Mesothelial cell of epicardium (in vitro differentiated cells): ENCODE data around the gene TMEM147. TPM values are rescaled to one million over a fixed set of nuclear protein-coding genes. Genes with fewer than 3 reads are reported as not detected.

ENCODE experiments used
- DNase-seq, 2 experiments: peaks; one replicate each; pipeline ENCODE4 v3.0.0; 2021; ENCODE audit warnings: low spot score in 2 of 2; ENCODE audit not compliant: unreplicated experiment in 2 of 2
- H3K27ac Mint-ChIP-seq: 2 replicates; pipeline ENCODE4 v1.8.0; 2021; ENCODE audit warnings: mixed read lengths
- H3K27me3 Mint-ChIP-seq: 2 replicates; pipeline ENCODE4 v1.8.0; 2021; ENCODE audit warnings: low read depth, mixed read lengths
- H3K36me3 Mint-ChIP-seq: 2 replicates; pipeline ENCODE4 v1.8.0; 2021; ENCODE audit warnings: mixed read lengths
- H3K4me1 Mint-ChIP-seq: 2 replicates; pipeline ENCODE4 v1.8.0; 2021; ENCODE audit warnings: mixed read lengths
- H3K4me3 Mint-ChIP-seq: 2 replicates; pipeline ENCODE4 v1.8.0; 2021; ENCODE audit warnings: mild to moderate bottlenecking, moderate library complexity, mixed read lengths
- H3K9me3 Mint-ChIP-seq: 2 replicates; pipeline ENCODE4 v1.8.0; 2021; ENCODE audit warnings: mixed read lengths
- total RNA-seq: library from RNA; stranded (reverse); gene quantifications from 3 replicates; pipeline ENCODE4 v1.2.1, GENCODE V29; 2021
- TF ChIP-seq, protein P1 (sequence below): fragments of 200-600 bp; sonication (generic); IDR thresholded peaks from one replicate; pipeline ENCODE4 v1.5.0; 2021; ENCODE audit warnings: antibody characterized with exemption; ENCODE audit not compliant: unreplicated experiment

Gene TMEM147
- total RNA-seq, 1 donor from 2014 or later = 82.2 TPM

DNA sequence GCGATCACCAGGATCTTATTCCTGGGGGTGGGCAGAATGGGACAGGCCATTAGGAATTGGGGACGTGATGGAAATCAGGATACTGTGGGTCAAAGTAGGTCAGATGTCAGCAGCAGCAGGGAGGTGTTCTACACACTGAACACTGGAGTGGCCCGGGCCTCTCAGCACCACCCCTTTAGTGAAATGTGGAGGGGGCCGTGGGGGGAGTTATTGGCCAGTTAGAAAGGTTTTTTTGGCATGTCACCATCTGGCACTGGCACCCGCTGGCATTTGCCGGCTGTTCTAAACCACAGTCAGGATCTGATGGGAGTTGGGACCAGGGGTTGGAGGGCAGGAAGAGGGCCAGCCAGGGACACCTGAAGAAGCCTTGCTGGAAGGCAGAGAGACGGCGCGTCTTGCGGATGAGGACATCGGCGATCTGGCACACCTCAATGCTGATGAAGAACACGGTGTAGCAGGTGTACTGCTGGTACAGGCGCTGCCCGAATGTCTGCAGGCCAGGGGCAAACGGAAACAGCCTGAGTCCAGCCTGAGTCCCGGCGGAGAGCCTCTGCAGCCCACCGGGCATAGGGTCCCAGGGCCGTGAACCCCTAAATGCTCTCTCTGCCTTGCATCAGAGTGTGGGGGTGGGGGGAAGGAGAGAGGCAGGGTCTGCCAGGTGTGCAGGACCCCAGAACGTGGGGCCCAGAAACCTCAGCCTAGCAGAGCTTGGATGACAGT is 5.8 kb downstream of the TMEM147 start:
- H3K4me3 Mint-ChIP-seq = no peak overlapping the region
- H3K9me3 Mint-ChIP-seq = no peaks in the 10 kb centered on the region
- DNase-seq = no peak
- H3K36me3 Mint-ChIP-seq = no peaks in the 10 kb centered on the region
- no peak overlapping the region for H3K27ac Mint-ChIP-seq
- TF ChIP-seq, protein P1, sequence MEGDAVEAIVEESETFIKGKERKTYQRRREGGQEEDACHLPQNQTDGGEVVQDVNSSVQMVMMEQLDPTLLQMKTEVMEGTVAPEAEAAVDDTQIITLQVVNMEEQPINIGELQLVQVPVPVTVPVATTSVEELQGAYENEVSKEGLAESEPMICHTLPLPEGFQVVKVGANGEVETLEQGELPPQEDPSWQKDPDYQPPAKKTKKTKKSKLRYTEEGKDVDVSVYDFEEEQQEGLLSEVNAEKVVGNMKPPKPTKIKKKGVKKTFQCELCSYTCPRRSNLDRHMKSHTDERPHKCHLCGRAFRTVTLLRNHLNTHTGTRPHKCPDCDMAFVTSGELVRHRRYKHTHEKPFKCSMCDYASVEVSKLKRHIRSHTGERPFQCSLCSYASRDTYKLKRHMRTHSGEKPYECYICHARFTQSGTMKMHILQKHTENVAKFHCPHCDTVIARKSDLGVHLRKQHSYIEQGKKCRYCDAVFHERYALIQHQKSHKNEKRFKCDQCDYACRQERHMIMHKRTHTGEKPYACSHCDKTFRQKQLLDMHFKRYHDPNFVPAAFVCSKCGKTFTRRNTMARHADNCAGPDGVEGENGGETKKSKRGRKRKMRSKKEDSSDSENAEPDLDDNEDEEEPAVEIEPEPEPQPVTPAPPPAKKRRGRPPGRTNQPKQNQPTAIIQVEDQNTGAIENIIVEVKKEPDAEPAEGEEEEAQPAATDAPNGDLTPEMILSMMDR = no peak
- peaks cover 22% of the 10 kb centered on the region for H3K27me3 Mint-ChIP-seq
- peaks cover 13% of the 10 kb centered on the region for H3K4me1 Mint-ChIP-seq

DNA sequence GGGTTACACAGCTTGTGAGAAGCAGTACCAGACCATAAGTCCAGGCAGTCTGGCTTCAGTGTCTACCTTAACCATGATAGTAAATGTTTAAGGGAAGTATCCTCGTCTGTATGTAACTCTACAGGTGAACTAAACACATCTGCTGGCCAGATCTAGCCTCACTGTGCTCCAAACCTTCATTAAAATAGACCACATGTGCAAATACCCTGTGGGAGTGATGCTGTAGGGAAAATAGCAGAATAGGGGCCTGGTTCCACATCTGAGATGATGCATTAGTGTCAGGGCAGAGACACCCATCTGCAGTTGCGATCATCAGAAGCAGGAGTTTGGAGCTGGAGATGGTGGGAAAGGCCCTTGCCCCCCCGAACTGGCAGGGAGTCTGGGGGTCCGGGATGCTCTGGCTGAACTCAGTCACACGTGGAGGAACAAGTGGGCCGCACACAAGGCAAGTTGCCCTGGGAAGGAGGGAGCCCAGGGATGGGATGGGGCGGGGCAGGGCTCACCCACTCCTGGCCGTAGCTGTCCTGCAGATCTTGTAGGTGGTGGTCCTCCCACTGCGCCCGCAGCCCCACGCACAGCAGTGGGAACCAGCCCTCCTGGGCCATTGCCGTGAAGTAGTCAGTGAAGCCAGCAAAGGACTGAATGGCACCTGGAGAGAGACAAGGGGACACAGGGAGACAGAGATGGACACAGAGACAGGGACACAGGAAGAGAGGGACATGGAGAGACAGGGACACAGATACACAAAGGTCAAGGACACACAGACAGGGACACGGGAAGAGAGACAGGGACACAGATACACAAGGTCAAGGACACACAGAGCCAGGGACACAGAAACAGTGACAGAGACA is 7.3 kb downstream of the TMEM147 start:
- no peak for DNase-seq
- Mint-ChIP-seq H3K27ac (no peak overlapping the region), H3K4me1 (peaks cover 3% of the 10 kb centered on the region), H3K36me3 (no peaks in the 10 kb centered on the region), H3K27me3 (peaks cover 35% of the 10 kb centered on the region), H3K4me3 (no peak overlapping the region), H3K9me3 (no peaks in the 10 kb centered on the region)
- TF ChIP-seq, protein P1 = no peak

DNA sequence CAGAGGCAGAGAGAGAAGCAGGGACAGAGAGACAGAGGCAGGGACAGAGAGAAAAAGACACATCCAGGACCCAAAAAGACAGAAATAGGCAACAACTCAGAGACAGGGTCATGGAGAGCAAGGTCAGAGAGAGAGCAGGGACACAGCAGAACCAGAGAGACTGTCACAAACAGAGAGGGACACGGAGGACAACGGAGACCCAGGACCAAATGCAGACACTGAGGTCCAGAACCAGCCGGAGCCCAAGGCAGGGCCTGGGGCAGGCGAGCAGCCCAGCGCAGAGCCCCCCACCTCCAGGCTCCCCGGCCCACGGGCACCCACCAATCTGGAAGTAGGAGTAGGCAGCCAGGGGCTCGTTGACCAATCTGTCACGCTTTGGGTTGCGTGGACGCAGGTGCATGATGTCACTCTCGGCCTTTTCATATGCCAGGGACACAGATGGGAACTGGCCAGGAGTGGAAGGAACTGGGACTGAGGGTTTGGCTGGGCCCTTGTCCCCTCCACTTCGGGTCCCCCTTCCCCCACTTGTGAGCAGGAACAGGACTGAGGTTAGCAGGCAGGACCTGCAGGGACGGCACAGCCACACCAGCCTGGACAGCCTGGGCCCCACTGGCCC is 8.1 kb downstream of the TMEM147 start:
- H3K4me1 Mint-ChIP-seq = peaks cover 4% of the 10 kb centered on the region
- no peaks in the 10 kb centered on the region for H3K36me3 Mint-ChIP-seq
- no peak overlapping the region for H3K27ac Mint-ChIP-seq
- no peaks in the 10 kb centered on the region for H3K9me3 Mint-ChIP-seq
- TF ChIP-seq, protein P1 = no peak
- no peak overlapping the region for H3K4me3 Mint-ChIP-seq
- H3K27me3 Mint-ChIP-seq = peaks cover 41% of the 10 kb centered on the region
- no peak for DNase-seq

DNA sequence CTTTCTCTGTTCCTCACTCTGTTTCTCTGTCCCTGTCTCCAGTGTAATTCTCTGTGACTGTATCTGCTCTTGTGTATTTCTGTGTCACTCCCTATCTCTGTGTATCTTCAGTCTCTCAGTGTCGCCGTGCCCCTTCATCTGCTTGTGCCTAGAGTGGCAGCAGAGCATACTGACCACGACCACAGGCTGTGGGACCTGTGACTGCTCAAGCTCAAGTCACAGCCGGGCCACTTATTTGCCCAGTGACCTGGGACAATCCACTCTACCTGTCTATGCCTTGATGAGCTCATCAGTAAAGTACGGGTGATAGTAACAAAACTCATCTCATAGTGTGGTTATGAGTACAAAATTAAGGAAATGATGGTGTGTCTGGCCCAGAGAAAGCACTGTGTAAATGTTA is 8.7 kb downstream of the TMEM147 start:
- Mint-ChIP-seq H3K4me1 (peaks cover 4% of the 10 kb centered on the region), H3K36me3 (no peaks in the 10 kb centered on the region), H3K27me3 (peaks cover 47% of the 10 kb centered on the region), H3K4me3 (no peak overlapping the region), H3K9me3 (no peaks in the 10 kb centered on the region), H3K27ac (no peak overlapping the region)
- DNase-seq = no peak
- TF ChIP-seq, protein P1 = no peak

DNA sequence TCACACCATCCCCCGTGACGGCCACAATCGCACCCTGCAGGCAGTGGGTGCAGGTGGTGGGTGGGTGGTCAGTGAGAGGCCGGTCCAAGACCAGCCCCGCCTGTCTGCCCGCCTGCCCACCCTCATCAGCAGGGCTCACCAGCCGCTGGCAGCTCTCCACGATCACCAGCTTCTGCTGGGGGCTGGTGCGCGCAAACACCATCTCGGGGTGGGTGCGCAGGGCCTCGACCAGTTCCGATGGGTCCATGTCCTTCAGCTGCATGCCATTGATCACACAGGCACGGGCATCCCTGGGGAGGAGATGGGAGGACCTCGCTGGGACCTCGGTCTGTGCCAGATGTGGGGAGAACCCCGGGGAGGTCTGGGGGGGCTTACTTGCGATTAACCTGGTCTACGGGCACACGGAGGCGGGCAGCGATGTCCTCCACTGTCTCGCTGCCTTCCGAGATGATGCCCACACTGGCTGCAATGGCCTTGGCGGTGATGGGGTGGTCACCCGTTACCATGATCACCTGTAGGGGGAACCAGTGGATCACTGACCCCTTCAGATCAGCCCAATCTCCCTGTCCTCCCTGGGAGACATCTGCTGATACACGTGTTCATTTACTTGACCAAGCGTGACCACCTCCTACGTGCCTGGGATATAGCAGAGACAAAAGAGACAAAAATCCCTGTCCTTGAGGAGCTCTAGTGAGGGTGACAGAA is 10.0 kb downstream of the TMEM147 start:
- no peak for DNase-seq
- Mint-ChIP-seq H3K9me3 (no peaks in the 10 kb centered on the region), H3K27ac (no peak overlapping the region), H3K27me3 (peaks cover 61% of the 10 kb centered on the region), H3K36me3 (no peaks in the 10 kb centered on the region), H3K4me3 (peak overlapping the region; percentile 2), H3K4me1 (peaks cover 4% of the 10 kb centered on the region)
- TF ChIP-seq, protein P1 = peak; percentile 30
